ENCODE results near the gene DIPK1B. TPM values are rescaled to one million over a fixed set of nuclear protein-coding genes. Genes with fewer than 3 reads are reported as not detected.

The DIPK1B gene
- total RNA-seq, 4 donors from 2014 or later, result 3.2 to 26.3 (median 21.0) TPM

GRCh38 chr9:136671646-136672430, 40.5 kb upstream of the DIPK1B start:
- Histone ChIP-seq H3K27me3 (peaks cover 0 to 9% of the 10 kb centered on the region in 2 donors), H3K4me3 (no peak overlapping the region), H3K27ac (no peak overlapping the region), H3K36me3 (no peaks in the 10 kb centered on the region), H3K9me3 (no peaks in the 10 kb centered on the region), H3K4me1 (peaks cover 0 to 9% of the 10 kb centered on the region in 2 donors)
- intact Hi-C loops (cut with DNase I; ENCODE audit: low total_unique reads), result no loop called here
- TF ChIP-seq, protein P1, sequence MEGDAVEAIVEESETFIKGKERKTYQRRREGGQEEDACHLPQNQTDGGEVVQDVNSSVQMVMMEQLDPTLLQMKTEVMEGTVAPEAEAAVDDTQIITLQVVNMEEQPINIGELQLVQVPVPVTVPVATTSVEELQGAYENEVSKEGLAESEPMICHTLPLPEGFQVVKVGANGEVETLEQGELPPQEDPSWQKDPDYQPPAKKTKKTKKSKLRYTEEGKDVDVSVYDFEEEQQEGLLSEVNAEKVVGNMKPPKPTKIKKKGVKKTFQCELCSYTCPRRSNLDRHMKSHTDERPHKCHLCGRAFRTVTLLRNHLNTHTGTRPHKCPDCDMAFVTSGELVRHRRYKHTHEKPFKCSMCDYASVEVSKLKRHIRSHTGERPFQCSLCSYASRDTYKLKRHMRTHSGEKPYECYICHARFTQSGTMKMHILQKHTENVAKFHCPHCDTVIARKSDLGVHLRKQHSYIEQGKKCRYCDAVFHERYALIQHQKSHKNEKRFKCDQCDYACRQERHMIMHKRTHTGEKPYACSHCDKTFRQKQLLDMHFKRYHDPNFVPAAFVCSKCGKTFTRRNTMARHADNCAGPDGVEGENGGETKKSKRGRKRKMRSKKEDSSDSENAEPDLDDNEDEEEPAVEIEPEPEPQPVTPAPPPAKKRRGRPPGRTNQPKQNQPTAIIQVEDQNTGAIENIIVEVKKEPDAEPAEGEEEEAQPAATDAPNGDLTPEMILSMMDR (IDR thresholded peaks at IDR 0.05), result peak; percentile 52 to 79 (median 62)
- TF ChIP-seq POLR2A (IDR thresholded peaks at IDR 0.05), result peak in 1 of 2 donors; percentile 12
- DNase-seq, result no peak

- no peaks in the 10 kb centered on the region for H3K9me3 ChIP-seq
- no peak for DNase-seq
- no peak overlapping the region for H3K4me3 ChIP-seq
- intact Hi-C loops (cut with DNase I; ENCODE audit: low total_unique reads), result no loop called here
- H3K27me3 ChIP-seq, result peaks cover 0 to 8% of the 10 kb centered on the region in 2 donors
- no peak for TF ChIP-seq POLR2A (IDR thresholded peaks at IDR 0.05)
- TF ChIP-seq, protein P1 (IDR thresholded peaks at IDR 0.05), result no peak
- H3K4me1 ChIP-seq, result peaks cover 0 to 9% of the 10 kb centered on the region in 2 donors
- H3K36me3 ChIP-seq, result no peaks in the 10 kb centered on the region
- no peak overlapping the region for H3K27ac ChIP-seq
Observed at GRCh38 chr9:136672431-136673087, 39.8 kb upstream of the DIPK1B start.

DNA sequence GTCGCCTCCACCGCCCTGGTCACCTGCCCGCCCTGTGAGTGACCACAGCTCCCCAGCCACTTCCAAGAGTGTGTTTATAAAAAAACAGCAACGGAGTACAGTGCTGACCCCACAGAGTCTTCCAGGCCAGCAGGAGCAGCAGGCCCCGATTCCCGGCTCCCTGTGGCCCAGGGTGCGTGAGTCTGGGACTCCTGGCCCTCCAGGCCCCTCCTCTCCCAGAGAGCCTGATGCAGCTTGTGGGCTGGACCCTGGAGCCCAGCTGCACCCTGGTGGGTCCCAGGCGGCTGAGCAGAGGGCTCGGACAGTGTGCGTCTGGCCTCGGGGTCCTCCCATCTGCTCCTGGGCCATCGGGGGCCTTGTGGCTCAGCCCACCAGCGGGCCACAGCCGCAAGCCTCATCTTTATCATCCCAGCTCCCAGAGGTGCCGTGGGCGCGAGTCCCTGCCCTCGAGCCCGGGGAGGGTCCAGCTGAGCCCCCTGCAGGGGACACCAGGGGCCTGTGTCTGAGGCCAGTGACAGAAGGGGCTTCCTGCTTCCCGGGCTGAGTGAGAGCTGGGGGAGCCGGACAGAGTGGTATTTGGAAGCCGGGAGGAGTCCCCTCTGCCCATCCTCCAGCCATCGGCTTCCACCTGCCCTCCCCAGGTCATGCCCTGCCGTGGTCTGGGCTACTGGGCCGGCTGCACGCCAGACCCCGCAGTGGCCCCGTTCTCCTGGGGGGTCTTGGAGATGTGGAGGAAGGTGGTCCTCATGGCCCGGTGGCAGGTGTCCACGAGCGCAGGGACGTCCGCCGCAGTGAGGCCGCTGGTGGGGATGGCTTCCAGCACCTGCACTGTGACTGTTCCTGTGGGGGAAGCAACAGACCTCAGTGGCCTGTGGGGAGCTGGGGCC, 39.0 kb upstream of the DIPK1B start:
- no peaks in the 10 kb centered on the region for H3K9me3 ChIP-seq
- TF ChIP-seq, protein P1 (IDR thresholded peaks at IDR 0.05), result no peak
- TF ChIP-seq POLR2A (IDR thresholded peaks at IDR 0.05), result no peak
- H3K36me3 ChIP-seq, result no peaks in the 10 kb centered on the region
- H3K27me3 ChIP-seq, result peaks cover 0 to 8% of the 10 kb centered on the region in 2 donors
- no peak overlapping the region for H3K27ac ChIP-seq
- no peak overlapping the region for H3K4me3 ChIP-seq
- no peak for DNase-seq
- H3K4me1 ChIP-seq, result peaks cover 0 to 9% of the 10 kb centered on the region in 2 donors
- intact Hi-C loops (cut with DNase I; ENCODE audit: low total_unique reads), result no loop called here

- H3K4me1 ChIP-seq, result peaks cover 0 to 9% of the 10 kb centered on the region in 2 donors
- intact Hi-C loops (cut with DNase I; ENCODE audit: low total_unique reads), result no loop called here
- H3K27ac ChIP-seq, result no peak overlapping the region
- H3K9me3 ChIP-seq, result no peaks in the 10 kb centered on the region
- H3K4me3 ChIP-seq, result no peak overlapping the region
- H3K36me3 ChIP-seq, result no peaks in the 10 kb centered on the region
- no peak for DNase-seq
- peaks cover 0 to 8% of the 10 kb centered on the region in 2 donors for H3K27me3 ChIP-seq
- TF ChIP-seq POLR2A (IDR thresholded peaks at IDR 0.05), result no peak
- TF ChIP-seq, protein P1 (IDR thresholded peaks at IDR 0.05), result no peak
Observed at GRCh38 chr9:136673975-136674785, 38.2 kb upstream of the DIPK1B start.
